Cardiac muscle cell (in vitro differentiated cells and primary cell): ENCODE results near the gene CDH2. TPM values are rescaled to one million over a fixed set of nuclear protein-coding genes. Genes with fewer than 3 reads are reported as not detected.
A peak's percentile ranks its signal among the peaks of the same experiment; 100 is the strongest.
"Not testable (repeated sequence)": the region's sequence is repeated elsewhere in the genome, so short reads cannot be mapped to it uniquely, and the experiment has no call there.

Experiments
- DNase-seq, 2 donors: peaks; one replicate each; pipeline versions ENCODE4 v3.0.0 to v3.0.0-alpha.2; 2010 to 2017; ENCODE audit warnings: low read depth in 1 of 2, low spot score in 1 of 2
- H3K27ac ChIP-seq: fragments of 200-600 bp; sonication (generic); 2 replicates; pipeline ENCODE4 v1.5.1; 2016
- H3K27me3 ChIP-seq: fragments of 200-600 bp; sonication (generic); 2 replicates; pipeline ENCODE4 v1.6.0; 2016; ENCODE audit warnings: control low read depth
- H3K36me3 ChIP-seq: fragments of 200-600 bp; sonication (generic); 2 replicates; pipeline ENCODE4 v1.5.1; 2016; ENCODE audit warnings: control low read depth
- H3K4me1 ChIP-seq: fragments of 200-600 bp; sonication (generic); 2 replicates; pipeline ENCODE4 v1.8.1; 2017; ENCODE audit warnings: low read depth, mild to moderate bottlenecking, mixed run types
- H3K4me3 ChIP-seq: fragments of 200-600 bp; sonication (generic); 2 replicates; pipeline ENCODE4 v1.5.1; 2016; ENCODE audit warnings: mild to moderate bottlenecking
- H3K9me3 ChIP-seq: fragments of 200-600 bp; sonication (generic); 2 replicates; pipeline ENCODE4 v1.5.1; 2017; ENCODE audit warnings: low read depth, mild to moderate bottlenecking, control low read depth
- CTCF ChIP-seq: IDR thresholded peaks from 2 replicates; pipeline ENCODE4 v1.5.1; 2012; ENCODE audit warnings: low read depth, mild to moderate bottlenecking, low read length
- polyA plus RNA-seq: library from polyadenylated mRNA; unstranded; fragments of >200 nt; fragmentation: Nextera tagmentation; extraction: Ambion mirVana; gene quantifications from 2 replicates; pipeline ENCODE4 v1.2.1, GENCODE V29; 2016
- total RNA-seq: library from RNA; depleted of rRNA; stranded (reverse); fragments of >200 nt; gene quantifications from 2 replicates; pipeline ENCODE4 v1.2.3, GENCODE V29; 2016

The CDH2 gene
- total and polyA plus RNA-seq, 2 experiments from 2014 or later, result 267 to 324 TPM

- Histone ChIP-seq H3K36me3 (no peaks in the 10 kb centered on the region), H3K27ac (peak overlapping the region; percentile 5), H3K4me3 (no peak overlapping the region), H3K9me3 (no peaks in the 10 kb centered on the region), H3K27me3 (no peaks in the 10 kb centered on the region), H3K4me1 (no peaks in the 10 kb centered on the region)
- TF ChIP-seq CTCF, result no peak
- no peak for DNase-seq
These were observed 255.5 kb downstream of the CDH2 start for GRCh38 chr18:27921392-27921791.

DNA sequence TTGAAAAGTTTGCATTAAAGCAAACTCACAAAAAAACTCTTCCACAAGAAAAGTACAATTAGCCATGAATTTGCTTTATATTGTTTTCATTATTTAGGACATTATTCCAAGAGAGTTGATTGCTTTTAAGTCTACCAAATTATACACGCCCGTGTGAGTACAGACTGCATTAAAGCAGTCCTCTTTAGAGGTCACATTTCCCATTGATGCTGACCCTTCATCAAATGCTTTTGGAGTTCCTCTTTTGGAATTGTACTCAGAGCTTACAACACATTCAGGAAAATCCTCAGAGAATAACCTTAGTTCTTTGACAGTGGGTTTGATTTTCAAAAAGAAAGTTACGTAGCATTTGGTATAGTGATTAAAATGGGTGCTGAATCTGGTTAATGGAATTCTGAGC, 256.1 kb downstream of the CDH2 start:
- DNase-seq, result no peak
- H3K9me3 ChIP-seq, result no peaks in the 10 kb centered on the region
- no peaks in the 10 kb centered on the region for H3K27me3 ChIP-seq
- H3K4me1 ChIP-seq, result no peaks in the 10 kb centered on the region
- no peak for TF ChIP-seq CTCF
- no peaks in the 10 kb centered on the region for H3K36me3 ChIP-seq
- no peak overlapping the region for H3K27ac ChIP-seq
- H3K4me3 ChIP-seq, result no peak overlapping the region

DNA sequence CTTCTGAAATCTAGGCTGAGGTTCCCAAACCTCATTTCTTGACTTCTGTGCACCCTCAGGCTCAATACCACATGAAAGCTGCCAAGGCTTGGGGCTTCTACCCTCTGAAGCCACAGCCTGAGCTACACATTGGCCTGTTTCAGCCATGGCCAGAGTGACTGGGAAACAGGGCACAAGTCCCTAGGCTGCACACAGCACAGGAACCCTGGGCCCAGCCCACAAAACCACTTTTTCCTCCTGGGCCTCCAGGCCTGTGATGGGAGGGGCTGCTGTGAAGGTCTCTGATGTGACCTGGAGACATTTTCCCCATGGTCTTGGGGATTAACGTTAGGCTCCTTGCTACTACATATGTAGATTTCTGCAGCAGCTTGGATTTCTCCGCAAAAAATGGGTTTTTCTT, 270.7 kb downstream of the CDH2 start:
- not testable (repeated sequence) for H3K27me3 ChIP-seq, H3K4me1 ChIP-seq, H3K4me3 ChIP-seq, H3K27ac ChIP-seq, DNase-seq, H3K36me3 ChIP-seq, H3K9me3 ChIP-seq

DNA sequence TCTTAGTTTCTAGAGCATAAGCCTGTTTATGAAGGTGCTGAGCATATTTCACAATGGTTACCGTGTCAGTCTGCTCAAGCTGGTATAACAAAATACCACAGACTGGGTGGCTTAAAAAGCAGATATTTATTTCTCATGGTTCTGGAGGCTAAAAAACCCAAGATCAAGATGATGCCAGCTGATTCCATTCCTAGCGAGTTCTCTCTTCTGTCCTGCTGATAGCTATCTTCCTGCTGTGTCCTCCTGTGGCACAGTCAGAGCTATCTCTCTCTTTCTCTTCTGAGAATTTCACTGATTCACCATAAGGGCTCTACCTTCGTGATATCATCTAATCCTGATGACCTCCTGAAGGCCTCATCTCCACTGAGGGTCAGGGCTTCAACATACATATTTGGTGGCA, 273.0 kb downstream of the CDH2 start:
- DNase-seq, result no peak

GRCh38 chr18:27901424-27902226, 275.3 kb downstream of the CDH2 start:
- DNase-seq, result no peak
- H3K27me3 ChIP-seq, result no peaks in the 10 kb centered on the region
- no peaks in the 10 kb centered on the region for H3K36me3 ChIP-seq
- no peak for TF ChIP-seq CTCF
- H3K4me1 ChIP-seq, result no peaks in the 10 kb centered on the region
- no peak overlapping the region for H3K27ac ChIP-seq
- no peak overlapping the region for H3K4me3 ChIP-seq
- H3K9me3 ChIP-seq, result no peaks in the 10 kb centered on the region

More for the DNA sequence above, 273.0 kb downstream of the CDH2 start:
- Histone ChIP-seq H3K9me3 (no peaks in the 10 kb centered on the region), H3K4me1 (no peaks in the 10 kb centered on the region), H3K27me3 (no peaks in the 10 kb centered on the region), H3K27ac (no peak overlapping the region), H3K36me3 (no peaks in the 10 kb centered on the region), H3K4me3 (no peak overlapping the region)
- no peak for TF ChIP-seq CTCF
